Right atrium auricular region (tissue), 2 donors: ENCODE measurements around the gene RBM24. TPM values are rescaled to one million over a fixed set of nuclear protein-coding genes. Genes with fewer than 3 reads are reported as not detected.

ENCODE experiments used
- DNase-seq: peaks from one replicate; pipeline ENCODE4 v3.0.0-alpha.2; 2019; ENCODE audit warnings: low spot score
- H3K27ac ChIP-seq, 2 donors: fragments of 200-600 bp; sonication (generic); 1 replicate in 1 of 2; 2 replicates in 1 of 2; pipeline ENCODE4 v1.5.1; 2016 to 2019
- H3K27me3 ChIP-seq, 2 donors: fragments of 200-600 bp; sonication (generic); one replicate each; pipeline versions ENCODE4 v1.5.1 to v1.6.0; 2017 to 2019
- H3K36me3 ChIP-seq: fragments of 200-600 bp; sonication (generic); one replicate; pipeline ENCODE4 v1.5.1; 2016
- H3K4me1 ChIP-seq, 2 donors: fragments of 200-600 bp; sonication (generic); one replicate each; pipeline versions ENCODE4 v1.5.1 to v1.6.0; 2017 to 2019
- H3K4me3 ChIP-seq, 2 donors: fragments of 200-600 bp; sonication (generic); 1 replicate in 1 of 2; 2 replicates in 1 of 2; pipeline ENCODE4 v1.5.1; 2017 to 2019; ENCODE audit warnings: mild to moderate bottlenecking in 1 of 2, moderate library complexity in 1 of 2
- H3K9me3 ChIP-seq, 2 donors: fragments of 200-600 bp; sonication (generic); one replicate each; pipeline ENCODE4 v1.5.1; 2019
- total RNA-seq, 2 donors: library from RNA; depleted of rRNA; stranded (reverse); fragments of >200 nt; gene quantifications; one replicate each; pipeline ENCODE4 v1.1.0, GENCODE V29; 2016
- TF ChIP-seq, protein P1 (sequence below), 2 donors: fragments of 200-600 bp; sonication (generic); IDR thresholded peaks; one replicate each; pipeline ENCODE4 v1.5.1; 2019; ENCODE audit warnings: antibody characterized with exemption in 2 of 2

Gene RBM24
- total RNA-seq, 2 donors from 2014 or later: 133 to 194 TPM

GRCh38 chr6:17269840-17270239 lies 11.3 kb upstream of the RBM24 start:
- Histone ChIP-seq H3K27me3 (no peaks in the 10 kb centered on the region), H3K4me3 (no peak overlapping the region), H3K9me3 (no peaks in the 10 kb centered on the region), H3K36me3 (no peaks in the 10 kb centered on the region), H3K4me1 (no peaks in the 10 kb centered on the region), H3K27ac (peak overlapping the region; percentile 26 to 81)
- TF ChIP-seq, protein P1, sequence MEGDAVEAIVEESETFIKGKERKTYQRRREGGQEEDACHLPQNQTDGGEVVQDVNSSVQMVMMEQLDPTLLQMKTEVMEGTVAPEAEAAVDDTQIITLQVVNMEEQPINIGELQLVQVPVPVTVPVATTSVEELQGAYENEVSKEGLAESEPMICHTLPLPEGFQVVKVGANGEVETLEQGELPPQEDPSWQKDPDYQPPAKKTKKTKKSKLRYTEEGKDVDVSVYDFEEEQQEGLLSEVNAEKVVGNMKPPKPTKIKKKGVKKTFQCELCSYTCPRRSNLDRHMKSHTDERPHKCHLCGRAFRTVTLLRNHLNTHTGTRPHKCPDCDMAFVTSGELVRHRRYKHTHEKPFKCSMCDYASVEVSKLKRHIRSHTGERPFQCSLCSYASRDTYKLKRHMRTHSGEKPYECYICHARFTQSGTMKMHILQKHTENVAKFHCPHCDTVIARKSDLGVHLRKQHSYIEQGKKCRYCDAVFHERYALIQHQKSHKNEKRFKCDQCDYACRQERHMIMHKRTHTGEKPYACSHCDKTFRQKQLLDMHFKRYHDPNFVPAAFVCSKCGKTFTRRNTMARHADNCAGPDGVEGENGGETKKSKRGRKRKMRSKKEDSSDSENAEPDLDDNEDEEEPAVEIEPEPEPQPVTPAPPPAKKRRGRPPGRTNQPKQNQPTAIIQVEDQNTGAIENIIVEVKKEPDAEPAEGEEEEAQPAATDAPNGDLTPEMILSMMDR (IDR thresholded peaks at IDR 0.05): no peak
- DNase-seq: no peak

- DNase-seq: no peak
- H3K27ac ChIP-seq: peak overlapping the region in 1 of 2 donors; percentile 97
Observed at GRCh38 chr6:17271628-17272027, 9.5 kb upstream of the RBM24 start.

GRCh38 chr6:17276766-17277165 lies 4.4 kb upstream of the RBM24 start:
- no peaks in the 10 kb centered on the region for H3K27me3 ChIP-seq
- DNase-seq: no peak
- H3K4me1 ChIP-seq: peaks cover 0 to 4% of the 10 kb centered on the region in 2 donors
- H3K4me3 ChIP-seq: peak overlapping the region in 1 of 2 donors; percentile 8
- TF ChIP-seq, protein P1 (IDR thresholded peaks at IDR 0.05): no peak
- no peaks in the 10 kb centered on the region for H3K9me3 ChIP-seq
- peak overlapping the region; percentile 96 to 97 for H3K27ac ChIP-seq
- H3K36me3 ChIP-seq: no peaks in the 10 kb centered on the region

More at GRCh38 chr6:17271628-17272027, 9.5 kb upstream of the RBM24 start:
- Histone ChIP-seq H3K36me3 (no peaks in the 10 kb centered on the region), H3K27me3 (no peaks in the 10 kb centered on the region), H3K9me3 (no peaks in the 10 kb centered on the region), H3K4me3 (no peak overlapping the region), H3K4me1 (peaks cover 0 to 3% of the 10 kb centered on the region in 2 donors)
- TF ChIP-seq, protein P1 (IDR thresholded peaks at IDR 0.05): no peak

DNA sequence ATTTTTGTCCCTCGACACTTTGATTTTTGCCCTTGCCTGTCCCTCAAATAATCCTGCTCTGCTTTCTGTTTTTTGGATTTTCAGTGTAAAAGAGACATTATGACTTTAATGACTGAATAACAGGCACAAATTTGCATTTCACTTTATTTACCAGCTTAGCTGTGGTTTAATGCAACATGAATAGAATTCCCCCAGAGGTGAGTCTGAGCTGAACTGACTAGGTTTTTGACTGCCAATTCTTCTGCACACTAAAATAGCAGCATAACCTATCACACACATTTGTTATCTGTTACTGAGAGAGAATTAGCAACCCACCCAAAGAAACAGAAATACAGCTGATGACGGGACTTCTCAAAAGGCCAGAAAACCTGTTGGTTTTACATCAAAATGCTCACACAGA lies 3.9 kb upstream of the RBM24 start:
- Histone ChIP-seq H3K9me3 (no peaks in the 10 kb centered on the region), H3K36me3 (no peaks in the 10 kb centered on the region)

GRCh38 chr6:17278289-17279063 lies 2.7 kb upstream of the RBM24 start:
- peaks cover 7% of the 10 kb centered on the region for H3K36me3 ChIP-seq
- H3K4me1 ChIP-seq: peaks cover 0 to 4% of the 10 kb centered on the region in 2 donors
- DNase-seq: no peak
- no peak overlapping the region for H3K4me3 ChIP-seq
- TF ChIP-seq, protein P1 (IDR thresholded peaks at IDR 0.05): no peak
- H3K9me3 ChIP-seq: no peaks in the 10 kb centered on the region
- peak overlapping the region; percentile 96 to 97 for H3K27ac ChIP-seq
- H3K27me3 ChIP-seq: no peaks in the 10 kb centered on the region

More for the DNA sequence above, 3.9 kb upstream of the RBM24 start:
- Histone ChIP-seq H3K27me3 (no peaks in the 10 kb centered on the region), H3K27ac (peak overlapping the region; percentile 96 to 97), H3K4me1 (peaks cover 0 to 4% of the 10 kb centered on the region in 2 donors), H3K4me3 (peak overlapping the region in 1 of 2 donors; percentile 8)
- no peak for DNase-seq
- TF ChIP-seq, protein P1 (IDR thresholded peaks at IDR 0.05): no peak
